EL (cell line): ENCODE results near the gene NOC2L.
A peak's percentile ranks its signal among the peaks of the same experiment; 100 is the strongest.
"Not testable (repeated sequence)": the region's sequence is repeated elsewhere in the genome, so short reads cannot be mapped to it uniquely, and the experiment has no call there.

ENCODE experiments used
- DNase-seq: peaks from one replicate; pipeline ENCODE4 v3.0.0-alpha.2; 2016

The NOC2L gene

GRCh38 chr1:958823-959730 is at the start of gene NOC2L:
TSS of gene NOC2L (minus strand) at chr1:959256. CDS start at chr1:959240, 16 bp downstream.
- DNase-seq: peak; percentile 88

- no peak for DNase-seq
These were observed 47.5 kb upstream of the NOC2L start for GRCh38 chr1:1006305-1007159.

DNA sequence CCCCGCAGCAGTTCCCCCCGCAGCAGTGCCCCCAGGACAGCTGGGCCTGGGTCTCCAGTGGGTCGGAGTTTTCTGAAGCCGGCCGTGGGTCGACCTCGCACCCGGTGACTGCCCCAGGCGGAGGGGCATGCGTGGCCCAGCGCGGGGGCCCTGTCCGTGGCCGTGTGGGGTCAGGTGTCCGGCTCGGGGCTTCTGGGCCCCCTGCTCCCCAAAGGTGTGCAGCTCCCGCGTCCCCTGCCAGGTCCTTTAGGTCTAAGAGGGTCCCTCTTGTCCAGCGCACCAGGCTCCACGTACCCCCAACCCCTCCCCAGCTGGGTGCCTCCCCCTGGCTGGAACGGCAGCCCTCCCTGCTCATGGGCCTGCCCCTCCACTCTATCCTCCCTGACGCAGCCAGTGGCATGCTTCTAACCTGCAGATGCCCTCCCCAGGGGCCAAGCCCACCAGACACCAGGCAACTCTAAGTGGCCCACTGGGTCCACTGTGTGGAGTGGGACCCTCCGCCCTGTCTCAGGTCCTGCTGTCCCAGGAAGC is 46.8 kb upstream of the NOC2L start:
- no peak for DNase-seq

GRCh38 chr1:1004780-1005697 is 46.0 kb upstream of the NOC2L start:
- DNase-seq: peak; percentile 75

- no peak for DNase-seq
These were observed 45.3 kb upstream of the NOC2L start for GRCh38 chr1:1004420-1004779.

DNA sequence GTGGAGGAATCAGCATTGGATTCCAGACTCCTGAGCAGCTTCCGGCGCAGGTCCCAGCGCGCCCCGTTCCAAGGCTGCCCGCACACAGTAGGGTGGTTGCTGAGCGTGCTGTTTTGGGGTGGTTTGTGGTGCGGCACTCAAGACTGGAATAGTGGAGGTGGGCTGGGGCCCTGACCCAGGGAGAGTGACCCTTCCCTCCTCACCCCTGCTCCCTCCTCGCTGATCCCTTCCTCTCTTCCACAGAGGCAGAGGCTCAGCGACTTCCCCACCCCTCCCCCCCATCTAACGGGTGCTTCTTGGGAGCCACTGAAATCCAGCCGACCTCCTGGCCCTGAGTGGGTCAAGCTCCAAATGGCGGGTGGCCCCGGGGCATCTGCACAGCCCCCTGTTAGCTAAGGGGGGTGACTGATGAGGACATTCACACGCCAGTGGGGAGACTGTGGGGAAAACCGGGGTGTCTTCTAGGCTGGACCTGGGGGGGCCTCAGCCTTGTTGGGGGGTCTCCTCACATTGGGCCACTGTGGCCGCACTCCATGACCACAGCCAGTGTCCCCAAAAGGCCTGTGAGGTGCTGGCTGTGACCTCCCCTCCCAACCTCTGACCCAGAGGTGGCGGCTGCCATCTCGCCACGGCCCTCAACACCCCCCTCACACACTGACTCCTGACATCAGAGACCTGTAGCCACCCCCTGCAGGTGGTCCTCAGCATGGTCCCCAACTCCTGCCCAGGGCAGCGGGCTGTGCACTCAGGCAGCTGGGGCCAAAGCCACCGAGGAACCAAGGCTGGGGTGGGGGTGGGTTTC is 44.8 kb upstream of the NOC2L start:
- no peak for DNase-seq

DNA sequence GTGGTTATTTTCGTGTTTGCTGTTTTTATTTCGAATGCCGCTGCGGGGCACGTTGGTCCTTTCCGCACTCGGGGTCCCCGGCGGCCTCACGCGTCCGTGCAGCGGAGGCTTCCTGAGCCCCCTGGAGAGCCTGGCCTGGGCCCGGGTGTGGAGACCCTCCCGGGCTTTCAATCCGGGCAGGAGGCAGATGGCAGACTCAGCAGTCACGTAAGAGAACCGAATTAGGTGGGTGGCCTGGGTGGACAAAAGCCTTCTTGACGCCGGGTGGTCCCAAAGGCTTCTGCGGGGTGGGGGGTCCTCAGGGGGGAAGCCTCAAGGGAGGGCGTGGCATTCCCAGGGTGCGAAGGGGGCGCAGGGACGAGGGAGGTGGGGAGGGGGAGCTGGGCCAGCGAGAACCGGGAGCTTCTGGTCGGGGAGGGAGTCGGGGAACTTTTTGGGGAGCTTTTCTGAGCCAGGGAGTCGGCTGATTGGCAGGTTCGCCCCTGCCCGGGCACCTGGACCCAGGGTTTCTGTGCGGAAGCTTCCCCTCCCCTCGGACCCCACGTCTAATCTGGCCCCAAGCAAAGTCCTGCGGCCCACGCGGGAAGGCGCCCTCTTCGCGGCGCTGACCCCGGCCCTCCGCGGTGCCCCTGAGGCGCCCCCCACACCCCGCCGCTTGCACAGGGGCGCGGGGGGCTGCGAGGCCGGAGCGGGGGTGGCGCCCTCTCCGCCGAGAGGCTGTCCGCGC is 42.2 kb upstream of the NOC2L start:
- peak; percentile 36 for DNase-seq

DNA sequence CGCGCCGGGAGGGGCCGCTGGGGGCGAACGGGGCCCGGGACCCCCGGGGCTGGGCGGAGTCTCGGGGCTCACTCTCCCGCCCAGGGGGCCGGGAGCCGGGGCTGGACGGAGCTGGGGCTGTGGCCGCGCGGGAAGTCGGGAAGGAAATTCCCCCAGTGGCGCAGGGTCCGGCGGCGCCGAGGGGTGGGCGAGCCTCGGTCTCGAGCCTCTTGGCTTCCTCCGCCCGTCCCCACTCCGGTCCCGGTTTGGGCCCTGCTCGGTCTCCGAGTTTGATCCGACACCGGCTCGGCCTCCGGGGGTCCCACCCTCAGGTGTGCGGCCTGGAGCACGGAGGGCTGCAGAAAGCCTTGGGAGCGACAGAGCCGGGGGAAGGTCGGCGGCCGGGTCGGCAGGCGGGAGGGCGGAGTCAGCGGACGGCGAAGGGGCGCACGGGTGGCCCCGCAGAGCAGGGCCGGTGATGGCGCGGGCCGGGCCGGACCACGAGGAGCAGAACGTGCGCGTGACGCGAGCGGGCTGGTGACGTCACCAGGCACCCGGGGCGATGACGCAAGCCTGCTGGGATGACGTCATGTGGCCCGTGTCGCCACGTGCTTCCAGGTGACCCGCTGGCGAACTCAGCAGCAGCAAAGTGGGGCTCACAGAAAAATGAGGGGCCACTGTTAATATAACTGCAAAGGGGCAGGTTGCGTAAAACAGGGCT is 41.5 kb upstream of the NOC2L start:
- peak; percentile 85 for DNase-seq

DNA sequence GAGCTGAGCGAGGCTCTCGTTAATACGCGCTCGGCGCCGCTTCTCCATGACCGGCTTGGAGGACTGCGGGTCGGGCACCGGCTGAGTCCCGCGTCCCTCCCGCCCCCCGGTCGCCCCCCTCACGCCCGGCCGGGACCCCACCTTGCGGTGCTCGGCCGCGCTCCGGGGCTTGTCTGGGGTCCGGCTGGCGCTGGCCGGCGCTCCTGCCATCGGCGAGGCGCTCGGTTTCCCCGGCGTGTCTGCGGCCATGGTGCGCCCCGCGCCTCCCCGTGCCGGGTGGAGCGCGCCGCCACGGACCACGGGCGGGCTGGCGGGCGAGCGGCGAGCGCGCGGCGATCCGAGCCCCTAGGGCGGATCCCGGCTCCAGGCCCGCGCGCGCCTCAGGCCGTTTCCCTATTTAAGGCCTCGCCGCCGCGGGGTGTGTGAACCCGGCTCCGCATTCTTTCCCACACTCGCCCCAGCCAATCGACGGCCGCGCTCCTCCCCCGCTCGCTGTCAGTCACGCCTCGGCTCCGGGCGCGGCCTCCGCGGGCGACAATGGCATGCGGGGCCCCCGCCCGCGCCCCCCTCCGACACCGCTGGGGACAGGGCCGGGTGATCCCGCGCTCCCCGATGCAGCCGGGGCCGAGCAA is 40.8 kb upstream of the NOC2L start, which contains the start of gene HES4:
Gene HES4, minus strand, starts transcription at position 373 of the 632 bp plus-strand sequence. Its CDS starts 124 bp downstream, at position 249.
- peak; percentile 94 for DNase-seq

DNA sequence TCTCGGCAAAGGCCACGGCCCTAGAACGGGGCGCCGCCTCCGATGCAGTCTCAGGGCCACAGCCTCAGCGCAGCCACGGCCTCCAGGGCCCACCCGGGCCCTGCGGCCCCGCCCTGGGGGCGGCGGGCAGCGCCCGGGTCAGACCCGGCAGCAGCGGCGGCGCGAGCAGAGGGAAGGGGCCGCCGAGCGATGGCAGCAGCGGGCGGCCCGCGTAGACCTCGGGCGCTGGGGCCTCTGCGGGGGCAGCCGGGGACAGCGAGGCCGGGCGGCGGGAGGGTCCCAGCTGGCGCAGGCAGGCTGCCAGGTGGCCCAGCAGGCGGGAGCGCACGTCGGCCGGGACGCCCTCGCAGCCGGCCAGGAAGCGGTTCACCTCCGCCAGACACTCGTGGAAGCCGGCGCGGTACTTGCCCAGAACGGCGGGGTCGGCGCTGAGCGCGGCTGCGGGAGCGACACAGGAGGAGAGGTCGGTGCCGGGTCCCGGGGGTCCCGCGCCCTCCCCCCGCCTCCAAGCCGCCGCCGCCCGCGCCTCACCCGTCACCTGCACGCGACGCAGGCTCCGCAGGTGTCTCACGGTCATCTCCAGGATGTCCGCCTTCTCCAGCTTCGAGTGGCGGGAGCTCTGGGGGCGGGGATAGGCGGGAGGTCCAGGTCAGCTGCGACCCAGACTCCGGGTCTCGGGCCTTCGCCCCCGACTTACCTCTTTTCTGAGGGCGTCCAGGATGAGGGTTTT is 40.1 kb upstream of the NOC2L start:
- peak; percentile 40 for DNase-seq

DNA sequence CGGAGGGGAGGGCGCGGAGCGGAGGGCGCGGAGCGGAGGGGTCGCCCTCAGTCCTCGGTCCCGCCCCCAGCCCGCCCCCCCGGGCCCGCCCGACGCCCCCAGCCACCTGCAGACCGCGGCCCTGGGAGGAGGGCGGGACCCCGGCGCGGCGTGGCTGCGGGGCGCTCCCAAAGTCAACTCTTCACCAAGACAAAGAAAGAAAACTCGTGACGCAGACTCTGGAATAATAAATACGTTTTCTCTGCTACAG is 39.6 kb upstream of the NOC2L start:
- no peak for DNase-seq

- no peak for DNase-seq
These were observed 39.1 kb upstream of the NOC2L start for GRCh38 chr1:997993-998744.

DNA sequence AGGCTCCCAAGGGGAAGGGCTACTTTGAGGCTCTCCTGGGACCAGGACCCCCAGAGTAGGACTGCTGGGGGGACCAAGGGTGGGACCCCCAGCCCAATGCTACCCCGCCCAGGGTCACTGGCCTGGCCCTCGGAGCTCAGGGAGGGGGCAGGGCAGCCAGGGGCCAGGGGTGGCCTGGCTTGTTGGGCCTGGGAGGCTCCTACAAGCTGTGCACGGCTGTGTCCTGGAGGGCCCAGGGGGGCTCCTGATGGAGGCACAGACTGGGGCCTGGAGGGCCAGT is 38.6 kb upstream of the NOC2L start:
- no peak for DNase-seq

DNA sequence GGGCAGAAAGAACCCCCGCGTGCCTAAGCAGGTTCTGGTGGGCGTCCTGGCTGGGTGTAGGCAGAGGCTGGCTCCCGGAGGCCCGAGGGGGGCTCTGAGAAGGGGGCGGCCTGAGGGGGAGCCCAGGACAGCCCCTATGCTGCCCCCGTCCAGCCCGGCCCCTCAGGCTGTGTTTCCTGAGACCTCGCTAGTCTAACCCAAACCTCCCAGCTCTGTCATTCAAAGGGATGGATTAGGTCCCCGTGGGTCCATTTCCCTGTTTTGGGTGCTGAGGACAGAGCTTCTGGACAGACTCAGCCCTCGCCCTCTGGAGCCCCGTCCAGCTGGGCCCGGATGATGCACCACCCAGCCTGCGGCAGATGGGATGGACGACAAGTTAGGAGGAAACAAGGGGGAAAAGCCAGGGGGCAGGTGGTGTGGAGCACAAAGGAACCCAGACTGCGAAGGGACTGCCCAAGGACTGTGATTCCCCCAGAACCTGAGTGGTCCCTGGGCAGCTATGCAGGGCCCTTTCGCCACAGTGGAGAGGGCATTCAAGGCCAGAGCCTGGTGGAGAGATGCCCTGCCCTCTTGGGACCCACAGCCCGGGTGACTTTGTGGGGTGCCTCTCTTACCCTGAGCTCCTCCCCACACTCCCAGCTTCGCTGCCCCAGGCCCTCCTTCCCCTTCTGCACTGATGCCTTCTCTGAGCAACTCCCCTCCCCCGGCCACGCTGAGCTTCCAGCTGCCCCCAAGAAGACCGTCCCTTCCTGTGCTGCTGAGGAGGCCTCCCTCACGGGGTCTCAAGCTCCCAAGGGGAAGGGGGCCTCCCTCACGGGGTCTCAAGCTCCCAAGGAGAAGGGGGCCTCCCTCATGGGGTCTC is 38.0 kb upstream of the NOC2L start:
- no peak for DNase-seq

DNA sequence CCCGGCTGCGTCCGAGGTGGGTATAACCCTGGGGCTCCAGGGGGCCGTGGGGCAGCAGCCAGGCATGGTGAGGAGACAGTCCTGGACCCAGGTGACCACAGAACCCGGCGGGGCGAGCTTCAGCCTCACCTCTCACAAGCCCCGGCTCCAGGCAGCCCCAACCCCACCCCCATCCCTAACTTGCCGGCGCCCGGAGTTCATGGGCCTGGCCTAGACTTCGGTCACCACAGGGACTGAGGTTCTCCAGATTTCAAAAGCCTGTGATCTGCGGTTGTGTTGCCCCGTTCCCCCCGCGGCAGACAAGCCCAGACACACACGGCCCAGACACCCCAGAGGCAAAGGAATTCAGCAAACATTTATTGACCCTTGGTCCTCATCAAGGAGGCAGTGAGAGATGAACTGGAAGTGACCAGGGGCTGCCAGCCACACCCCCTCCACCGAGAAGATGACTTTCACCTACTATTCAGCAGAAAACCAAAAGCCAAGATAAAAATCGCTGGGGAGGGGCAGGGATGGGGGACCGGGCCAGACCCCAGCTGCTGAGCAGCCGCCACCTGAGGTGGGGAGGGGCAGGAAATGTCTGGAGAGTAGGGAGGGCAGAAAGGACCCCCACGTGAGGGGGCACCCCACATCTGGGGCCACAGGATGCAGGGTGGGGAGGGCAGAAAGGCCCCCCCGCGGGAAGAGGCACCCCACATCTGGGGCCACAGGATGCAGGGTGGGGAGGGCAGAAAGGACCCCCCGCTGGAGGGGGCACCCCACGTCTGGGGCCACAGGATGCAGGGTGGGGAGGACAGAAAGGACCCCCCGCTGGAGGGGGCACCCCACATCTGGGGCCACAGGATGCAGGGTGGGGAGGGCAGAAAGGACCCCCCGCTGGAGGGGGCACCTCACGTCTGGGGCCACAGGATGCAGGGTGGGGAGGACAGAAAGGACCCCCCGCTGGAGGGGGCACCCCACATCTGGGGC is 36.9 kb upstream of the NOC2L start:
- no peak for DNase-seq

DNA sequence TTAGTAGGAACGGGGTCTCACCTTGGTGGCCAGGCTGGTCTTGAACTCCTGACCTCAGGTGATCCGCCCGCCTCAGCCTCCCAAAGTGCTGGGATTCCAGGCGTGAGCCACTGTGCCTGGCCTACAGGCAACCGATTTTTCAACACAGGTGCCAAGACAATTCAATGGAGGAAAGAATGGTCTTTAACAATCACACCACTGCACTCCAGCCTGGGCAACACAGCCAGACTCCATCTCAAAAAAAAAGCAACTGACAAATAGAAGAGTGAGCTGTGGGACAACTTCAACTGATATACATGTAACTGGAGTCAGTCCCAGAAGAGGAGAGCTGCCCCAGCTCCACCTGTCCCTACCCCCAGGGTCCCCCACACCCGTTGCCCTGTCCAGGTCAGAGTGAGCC is 35.5 kb upstream of the NOC2L start:
- DNase-seq: not testable (repeated sequence)
